Fibroblast of skin of left biceps (primary cell): Measurements from ENCODE around the gene SCLY.
"Not testable (repeated sequence)": the region's sequence is repeated elsewhere in the genome, so short reads cannot be mapped to it uniquely, and the experiment has no call there.

Source experiments
- DNase-seq, 2 experiments: peaks; one replicate each; pipeline ENCODE4 v3.0.0-alpha.2; 2013; ENCODE audit warnings: low read depth in 2 of 2

The SCLY gene

DNA sequence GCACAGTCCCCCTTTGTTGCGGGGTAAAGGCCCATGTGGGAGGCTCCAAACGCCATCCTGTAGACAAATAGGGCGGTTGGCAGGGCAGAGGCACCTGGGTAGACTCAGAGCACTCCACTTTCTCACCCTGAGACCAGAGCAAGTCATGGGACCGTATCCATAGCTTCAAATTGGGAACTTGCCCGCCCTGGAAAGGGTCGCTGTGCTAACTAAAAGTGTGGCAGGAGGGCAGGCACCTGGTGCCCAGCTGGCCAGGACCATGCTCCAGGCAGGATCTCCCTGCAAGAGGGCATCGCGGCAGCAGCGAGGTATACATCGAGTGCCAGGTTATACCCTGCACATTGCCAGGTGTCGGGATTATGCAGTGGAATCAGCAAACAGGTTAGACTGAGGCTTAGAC lies 20.8 kb upstream of the SCLY start:
- no peak for DNase-seq

GRCh38 chr2:238040918-238041317 lies 19.9 kb upstream of the SCLY start:
- DNase-seq = no peak

DNA sequence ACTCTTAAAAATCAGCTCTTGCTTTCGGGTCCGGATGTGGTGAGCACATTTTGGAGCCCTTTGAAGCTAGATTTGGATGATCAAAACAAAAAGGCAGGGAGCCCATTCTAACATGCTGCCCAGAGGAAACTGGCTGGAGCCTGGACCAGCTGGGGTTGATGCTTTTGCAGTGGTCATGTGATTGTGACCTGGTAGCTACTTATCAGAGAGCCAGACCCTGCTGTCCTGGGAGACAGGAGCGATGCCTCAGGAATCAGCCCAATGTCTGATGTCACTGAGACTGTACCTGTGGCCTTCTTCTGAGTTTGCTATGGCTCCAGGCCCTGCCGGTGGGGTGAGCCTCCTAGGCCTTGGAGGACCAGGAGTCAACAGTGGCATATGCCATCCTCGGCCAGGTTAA lies 18.7 kb upstream of the SCLY start:
- no peak for DNase-seq

GRCh38 chr2:238042849-238043584 lies 17.8 kb upstream of the SCLY start:
- no peak for DNase-seq

DNA sequence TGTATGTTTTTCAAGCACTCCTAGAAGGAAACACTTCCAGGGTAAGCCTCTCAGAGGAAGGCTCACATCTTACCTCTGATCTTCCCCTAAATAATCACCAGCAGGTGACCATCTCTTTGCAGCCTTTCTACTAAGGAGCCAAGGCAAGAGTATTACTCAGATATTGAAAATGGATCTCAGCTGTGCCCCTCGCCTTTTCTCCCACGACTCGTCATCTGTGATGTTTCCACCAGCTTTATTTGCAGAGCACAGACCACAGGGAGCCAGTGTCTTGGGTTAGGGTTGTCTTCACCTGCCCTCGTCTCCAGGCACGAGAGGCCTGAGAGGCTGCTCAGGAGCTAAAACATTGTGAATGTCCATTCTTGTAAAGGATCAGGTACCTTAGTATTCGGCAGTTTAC lies 16.9 kb upstream of the SCLY start:
- no peak for DNase-seq

DNA sequence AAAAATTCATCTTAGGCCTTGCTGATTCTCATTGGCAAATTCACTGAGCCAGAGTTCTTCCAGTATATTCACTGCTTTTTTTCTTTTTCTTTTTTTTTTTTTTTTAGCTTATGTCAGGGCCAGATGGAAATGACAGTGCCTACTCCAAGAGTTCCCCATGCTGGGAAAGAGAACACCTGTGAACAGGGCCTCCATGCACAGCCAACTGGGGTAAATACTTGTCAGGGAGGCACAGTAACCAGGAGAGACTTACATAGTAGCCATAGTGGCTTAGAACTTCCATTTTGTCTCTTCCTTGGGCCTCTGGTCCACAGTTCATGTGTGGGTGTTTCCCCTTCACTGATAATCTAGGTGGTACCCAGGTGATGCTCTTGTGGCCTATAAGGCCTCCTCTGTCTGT lies 15.2 kb upstream of the SCLY start:
- no peak for DNase-seq

GRCh38 chr2:238046725-238047270 lies 14.0 kb upstream of the SCLY start:
- no peak for DNase-seq

DNA sequence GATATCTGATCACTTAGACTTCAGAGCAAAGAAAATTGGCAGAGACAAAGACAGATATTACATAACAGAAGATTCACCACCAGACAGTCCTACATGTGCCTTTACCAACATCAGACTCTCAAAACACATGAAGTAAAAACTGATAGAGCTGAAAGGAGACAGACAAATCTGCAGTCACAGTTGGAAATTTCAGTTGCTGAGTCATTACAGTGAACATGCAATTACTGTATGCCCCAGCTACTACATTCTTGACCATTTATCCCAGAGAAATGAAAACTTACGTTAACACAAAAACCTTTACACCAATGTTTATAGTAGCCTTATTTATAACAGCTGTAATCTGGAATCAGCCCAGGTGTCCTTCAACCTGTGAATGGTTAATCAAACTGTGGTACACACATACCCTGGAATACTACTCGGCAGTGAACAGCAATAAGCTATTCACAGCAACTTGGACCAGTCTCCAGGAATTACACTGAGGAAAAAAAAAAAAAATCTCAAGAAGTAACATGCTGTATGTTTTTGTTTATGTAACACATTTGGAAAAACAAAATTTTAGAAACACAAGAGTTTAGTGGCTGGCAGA lies 7.5 kb upstream of the SCLY start:
- no peak for DNase-seq

DNA sequence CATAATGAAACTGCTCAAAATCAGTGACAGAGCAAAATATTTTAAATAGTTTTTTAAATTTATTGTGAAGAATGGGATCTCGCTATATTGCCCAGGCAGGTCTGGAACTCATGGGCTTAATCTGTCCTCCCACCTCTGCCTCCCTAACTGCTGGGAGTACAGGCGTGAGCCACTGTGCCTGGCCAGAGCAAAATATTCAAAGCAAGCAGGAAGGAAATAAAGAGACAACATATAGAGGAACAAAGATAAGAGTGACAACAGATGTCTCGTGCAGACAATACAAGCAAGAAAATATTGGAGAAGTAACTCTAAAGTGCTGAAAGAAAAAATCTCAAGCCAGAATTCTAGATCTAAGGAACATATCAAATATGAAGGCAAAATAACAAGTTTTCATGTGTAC lies 5.0 kb upstream of the SCLY start:
- no peak for DNase-seq

- DNase-seq = not testable (repeated sequence)
Observed at GRCh38 chr2:238057696-238058575, 2.9 kb upstream of the SCLY start.

DNA sequence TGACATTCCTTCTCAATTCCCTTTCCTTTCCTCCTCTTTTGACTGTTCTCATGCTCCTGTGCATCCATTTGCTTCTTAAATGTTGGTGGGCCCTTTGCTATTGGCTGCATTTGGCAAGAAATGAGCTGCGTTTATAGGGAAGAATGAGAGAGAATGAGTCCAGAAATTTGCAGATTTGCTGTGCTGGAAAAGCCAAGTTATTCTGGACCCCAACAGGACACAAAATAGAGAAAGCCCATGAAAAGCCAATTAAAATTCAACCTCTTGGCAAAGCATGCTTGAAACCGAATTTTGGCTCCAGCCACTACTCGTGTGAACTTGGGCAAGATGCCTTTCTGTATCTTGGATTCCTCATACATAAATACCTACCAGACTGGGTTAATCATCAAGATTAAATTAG lies 1.3 kb upstream of the SCLY start:
- DNase-seq = no peak

- DNase-seq = no peak
Observed at GRCh38 chr2:238060096-238060541, 682 bp upstream of the SCLY start.

DNA sequence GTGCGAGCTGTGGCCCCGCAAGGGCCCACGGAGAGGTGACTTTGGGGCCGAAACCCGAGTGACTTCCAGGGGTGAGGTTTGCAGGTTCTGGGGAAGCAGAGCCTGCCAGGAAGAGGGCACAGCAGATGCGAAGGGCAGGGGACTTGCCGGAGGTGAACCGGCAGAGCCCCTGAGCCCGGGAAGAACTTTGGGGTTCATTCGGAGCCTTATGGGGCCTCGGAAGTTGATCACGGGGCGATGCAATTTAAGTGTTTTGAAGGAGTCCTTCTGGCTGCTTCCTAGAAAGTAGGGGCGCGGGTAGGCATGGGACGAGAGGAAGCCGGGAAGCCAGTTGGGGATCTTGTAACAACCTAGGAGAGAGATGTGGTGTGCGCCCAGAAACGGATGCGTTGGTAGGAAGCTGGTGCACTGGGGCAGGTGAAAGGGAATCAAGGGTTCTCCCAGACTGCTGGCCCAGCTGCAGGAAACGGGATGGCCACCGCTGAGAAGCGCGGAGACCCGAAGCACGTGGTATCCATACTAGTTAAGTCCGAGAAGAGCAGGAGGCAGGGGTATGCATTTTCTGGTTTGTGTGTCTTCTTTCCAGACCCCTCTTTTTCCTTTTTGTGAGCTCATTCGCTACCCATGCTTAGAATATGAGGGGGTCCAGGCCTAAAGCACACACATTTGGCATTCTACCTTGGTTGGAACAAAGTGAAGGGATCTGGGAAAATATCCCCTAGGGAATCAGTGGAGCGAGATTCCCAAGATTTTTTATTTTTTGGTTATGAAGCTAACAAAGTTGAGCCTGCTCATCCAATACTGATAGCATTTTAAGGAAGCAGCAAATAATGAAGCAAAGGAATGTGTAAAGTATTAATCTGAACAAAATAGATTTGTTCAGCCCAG lies 758 bp downstream of the SCLY start:
- DNase-seq = no peak

DNA sequence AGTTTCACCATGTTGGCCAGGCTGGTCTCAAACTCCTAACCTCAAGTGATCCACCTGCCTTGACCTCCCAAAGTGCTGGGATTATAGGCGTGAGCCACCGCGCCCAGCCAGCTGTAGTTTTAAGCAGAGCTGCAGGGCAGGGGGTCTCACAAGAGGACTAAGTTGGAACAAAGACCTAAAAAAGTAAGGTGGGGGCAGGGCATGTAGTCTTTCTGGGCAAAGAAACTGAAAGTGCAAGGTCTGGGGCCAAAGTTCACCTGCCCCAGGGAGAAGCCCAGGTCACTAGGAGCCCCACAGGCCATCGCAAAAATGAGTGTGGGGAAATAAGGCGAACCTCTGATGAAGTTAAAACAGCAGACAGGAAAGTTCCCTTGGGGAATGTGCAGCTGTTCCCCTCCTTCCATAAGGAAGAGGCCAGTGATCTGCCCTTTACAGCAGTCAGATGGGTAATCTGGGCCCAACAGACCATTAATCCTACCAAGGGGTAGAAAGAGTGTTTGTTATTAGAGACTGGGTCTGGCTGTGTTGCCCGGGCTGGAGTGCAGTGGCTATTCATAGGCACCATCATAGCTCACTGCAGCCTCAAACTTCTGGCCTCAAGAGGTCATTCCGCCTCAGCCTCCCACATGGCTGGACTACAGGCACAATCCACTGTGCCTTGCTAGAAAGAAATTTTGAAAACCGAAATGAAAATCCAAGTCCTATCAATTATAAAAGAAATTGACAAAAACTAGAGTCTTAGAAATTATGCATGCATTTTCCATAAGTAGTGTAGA lies 2.8 kb downstream of the SCLY start:
- DNase-seq = no peak

DNA sequence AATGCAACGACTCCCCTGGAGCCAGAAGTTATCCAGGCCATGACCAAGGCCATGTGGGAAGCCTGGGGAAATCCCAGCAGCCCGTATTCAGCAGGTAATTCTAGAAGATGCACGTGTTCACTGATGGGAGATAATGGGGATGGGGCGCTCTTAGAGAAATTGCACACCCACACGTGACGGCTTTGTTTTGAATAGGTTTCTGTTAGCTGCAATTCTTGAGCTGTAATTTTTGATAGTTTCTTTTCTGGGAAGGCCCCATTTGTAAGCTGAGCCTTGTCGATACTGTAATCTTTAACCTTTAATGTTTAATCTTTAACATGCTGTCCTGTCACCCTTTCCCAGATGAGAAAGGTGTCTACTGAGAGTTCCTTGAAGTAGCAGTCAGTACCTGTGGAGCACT lies 3.6 kb downstream of the SCLY start:
- no peak for DNase-seq

DNA sequence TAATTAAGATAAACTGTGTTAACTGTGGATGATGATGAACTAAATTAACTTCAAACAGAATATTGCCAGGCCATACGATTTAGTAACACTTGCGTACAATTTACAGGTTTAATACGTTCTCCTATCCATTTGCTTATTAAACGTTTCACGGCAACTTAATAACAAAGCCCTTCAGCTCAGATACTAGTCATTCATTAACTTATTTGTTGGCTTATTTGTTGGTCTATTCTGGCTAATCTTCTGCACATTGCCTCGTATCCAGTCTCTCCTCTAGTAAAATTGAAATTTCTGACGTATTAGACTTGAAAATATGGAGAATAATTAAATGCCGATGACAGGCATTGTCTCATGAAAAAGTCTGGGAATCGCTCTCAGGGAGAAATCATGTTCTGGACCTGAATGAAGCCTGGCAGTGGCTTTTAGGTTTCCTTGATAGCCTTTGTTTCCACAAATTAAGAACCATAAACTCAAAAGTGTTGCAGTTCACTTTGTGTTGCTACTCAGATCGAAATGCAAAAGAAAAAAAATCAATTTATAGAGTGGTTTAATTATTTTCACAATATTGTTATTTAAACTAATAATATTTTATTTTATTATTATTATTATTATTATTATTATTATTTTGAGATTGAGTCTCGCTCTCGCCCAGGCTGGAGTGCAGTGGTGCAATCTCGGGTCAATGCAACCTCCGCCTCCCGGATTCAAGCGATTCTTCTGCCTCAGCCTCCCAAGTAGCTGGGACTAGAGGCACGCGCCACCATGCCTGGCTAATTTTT lies 4.5 kb downstream of the SCLY start:
- no peak for DNase-seq

DNA sequence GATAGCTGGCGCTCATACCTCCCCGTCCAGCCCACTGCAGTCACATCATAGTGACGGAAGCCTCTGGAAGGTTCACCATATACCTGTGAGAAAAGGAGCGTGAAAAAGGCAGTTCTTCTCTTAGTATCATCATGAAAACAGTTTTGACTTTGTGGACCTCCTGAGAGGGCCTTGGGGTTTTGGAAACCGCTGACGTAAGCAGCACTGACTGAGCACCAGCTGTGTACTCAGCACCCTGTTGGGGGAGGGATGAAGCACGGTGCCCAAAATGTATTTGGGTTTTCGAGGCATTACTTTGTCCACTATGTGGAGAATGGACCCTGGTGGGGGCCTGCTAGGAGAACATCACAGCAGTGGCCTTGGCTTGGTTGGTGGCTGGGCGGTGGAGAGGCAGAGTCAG lies 5.4 kb downstream of the SCLY start:
- no peak for DNase-seq

DNA sequence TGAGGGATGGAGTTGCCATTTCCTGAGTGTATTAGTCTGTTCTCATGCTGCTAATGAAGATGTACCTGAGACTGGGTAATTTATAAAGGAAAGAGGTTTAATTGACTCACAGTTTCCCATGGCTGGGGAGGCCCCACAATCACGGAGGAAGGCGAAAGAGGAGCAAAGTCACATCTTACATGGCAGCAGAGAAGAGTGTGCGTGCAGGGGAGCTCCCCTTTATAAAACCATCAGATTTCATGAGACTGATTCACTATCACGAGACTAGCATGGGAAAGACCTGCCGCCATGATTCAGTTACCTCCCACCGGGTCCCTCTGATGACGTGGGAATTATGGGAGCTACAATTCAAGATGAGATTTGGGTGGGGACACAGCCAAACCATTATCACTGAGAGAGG lies 5.9 kb downstream of the SCLY start:
- DNase-seq = not testable (repeated sequence)

DNA sequence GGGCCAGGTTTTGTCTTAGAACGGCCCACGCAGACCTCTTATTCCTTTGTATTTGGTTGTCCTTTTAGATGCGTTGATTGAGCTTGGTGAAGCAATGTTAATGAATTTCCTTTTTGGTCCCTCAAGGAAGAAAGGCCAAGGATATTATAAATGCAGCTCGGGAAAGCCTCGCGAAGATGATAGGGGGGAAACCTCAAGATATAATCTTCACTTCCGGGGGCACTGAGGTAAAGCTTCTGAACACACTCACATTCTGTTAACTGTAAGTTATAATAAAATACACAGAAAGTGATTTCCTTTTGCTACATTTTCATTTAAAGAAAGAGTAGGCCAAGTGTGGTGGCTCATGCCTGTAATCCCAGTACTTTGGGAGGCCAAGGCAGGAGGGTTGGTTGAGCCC lies 7.1 kb downstream of the SCLY start:
- DNase-seq = no peak
